ENCODE data around the gene TMEM184A.

Gene TMEM184A

DNA sequence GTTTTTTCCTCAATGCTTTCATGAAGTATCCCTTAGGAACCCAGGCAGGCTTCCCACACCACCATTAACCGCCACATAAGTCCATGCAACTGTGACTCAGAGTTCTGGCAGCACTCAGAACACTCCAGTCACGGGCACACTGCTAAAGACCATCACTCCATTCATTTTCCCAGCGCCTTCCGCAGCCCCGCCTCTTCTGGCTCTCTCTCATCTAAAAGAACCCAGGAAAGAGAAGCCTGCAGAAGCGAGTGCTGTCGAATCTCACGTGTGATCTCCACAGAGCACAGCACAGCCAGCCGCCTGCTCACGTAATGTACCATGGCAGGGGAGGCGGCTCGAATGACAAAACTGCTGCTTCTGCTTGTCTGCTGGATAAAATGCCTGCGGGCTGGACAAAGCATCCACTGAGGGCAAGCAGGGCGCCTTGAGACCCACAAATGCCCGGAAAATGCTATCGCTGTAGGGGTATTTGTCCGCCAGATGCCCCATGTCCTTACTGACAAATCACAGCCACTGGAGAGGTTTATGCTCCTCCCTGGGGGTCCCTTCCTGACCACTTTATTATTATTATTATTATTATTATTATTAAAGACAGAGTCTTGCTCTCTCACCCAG lies 12.0 kb upstream of the TMEM184A start:
- WGBS, 2 experiments: 70 to 77% methylated on average over 17 of the region's 17 CpGs
- H3K4me3 ChIP-seq (ENCODE audit: insufficient read depth, low read depth, low read length): no peak overlapping the region

DNA sequence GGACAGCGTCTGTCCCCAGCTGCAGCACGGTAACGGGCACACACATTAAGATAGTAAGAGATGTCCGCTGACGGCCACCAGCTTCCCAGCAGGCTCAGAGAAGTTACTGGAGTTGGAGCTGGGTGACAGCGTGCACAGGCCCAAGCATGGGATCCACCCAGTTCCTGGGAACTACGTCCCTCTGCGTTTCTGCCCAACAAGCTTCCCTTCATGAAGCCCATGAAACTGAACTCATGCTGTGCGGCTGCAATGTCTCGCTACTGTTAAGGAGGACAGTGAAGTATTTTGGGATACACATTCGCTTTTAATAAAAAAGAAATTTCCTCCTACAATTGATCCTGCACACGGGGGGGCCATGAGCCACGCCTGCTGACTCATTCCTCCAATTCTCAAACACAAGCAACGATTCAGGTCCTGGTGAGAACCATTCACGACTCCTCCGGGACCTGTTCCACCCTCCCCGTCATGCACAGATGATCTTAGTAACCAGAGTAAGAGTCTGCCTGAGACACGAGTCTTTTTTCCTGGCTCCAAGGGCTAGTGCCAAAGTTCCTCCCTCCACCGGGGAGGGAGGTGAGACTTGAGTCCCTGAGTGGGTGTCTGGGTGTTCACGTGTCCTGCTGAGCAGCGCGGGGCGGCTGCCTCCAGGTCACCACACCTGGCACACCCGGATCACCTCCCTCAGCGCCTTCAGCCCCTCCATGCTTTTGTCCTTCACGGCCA lies 11.2 kb upstream of the TMEM184A start:
- no peak overlapping the region for H3K27ac ChIP-seq (ENCODE audit: insufficient read depth, low read depth, low read length, poor library complexity, severe bottlenecking)
- peaks cover 3% of the 10 kb centered on the region for H3K4me1 ChIP-seq (ENCODE audit: control insufficient read depth, insufficient read depth, low read length)
- no peaks in the 10 kb centered on the region for H3K27me3 ChIP-seq (ENCODE audit: control insufficient read depth, insufficient read depth, low read length, poor library complexity, severe bottlenecking)
- H3K9me3 ChIP-seq (ENCODE audit: control insufficient read depth, low read length): no peaks in the 10 kb centered on the region
- no peaks in the 10 kb centered on the region for H3K36me3 ChIP-seq (ENCODE audit: control insufficient read depth, insufficient read depth, low read length)
- no peak overlapping the region for H3K4me3 ChIP-seq (ENCODE audit: insufficient read depth, low read depth, low read length)
- WGBS, 2 experiments: 58 to 59% methylated on average over 26 of the region's 26 CpGs

More for the DNA sequence above, 12.0 kb upstream of the TMEM184A start:
- Histone ChIP-seq H3K4me1 (ENCODE audit: control insufficient read depth, insufficient read depth, low read length) (peaks cover 3% of the 10 kb centered on the region), H3K27ac (ENCODE audit: insufficient read depth, low read depth, low read length, poor library complexity, severe bottlenecking) (no peak overlapping the region), H3K9me3 (ENCODE audit: control insufficient read depth, low read length) (no peaks in the 10 kb centered on the region), H3K36me3 (ENCODE audit: control insufficient read depth, insufficient read depth, low read length) (no peaks in the 10 kb centered on the region), H3K27me3 (ENCODE audit: control insufficient read depth, insufficient read depth, low read length, poor library complexity, severe bottlenecking) (no peaks in the 10 kb centered on the region)

DNA sequence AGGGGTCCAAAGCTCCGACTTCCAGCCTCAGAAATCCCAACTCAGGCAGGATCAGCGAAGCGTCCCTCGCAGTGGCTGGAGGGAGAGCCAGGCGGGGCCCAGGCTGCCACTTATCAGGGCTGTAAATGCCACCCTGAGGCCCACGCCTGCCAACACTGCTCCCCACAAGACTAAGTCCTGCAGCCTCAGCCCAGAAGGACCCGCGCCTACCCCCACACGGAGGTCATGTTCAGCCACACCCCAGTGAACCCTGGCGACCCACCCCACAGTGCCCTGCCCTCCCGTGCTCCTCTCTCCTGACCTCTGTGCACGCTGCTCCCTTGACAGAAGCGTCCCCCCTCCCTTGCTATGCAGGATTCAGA lies 10.7 kb upstream of the TMEM184A start:
- no peak overlapping the region for H3K4me3 ChIP-seq (ENCODE audit: insufficient read depth, low read depth, low read length)
- H3K27me3 ChIP-seq (ENCODE audit: control insufficient read depth, insufficient read depth, low read length, poor library complexity, severe bottlenecking): no peaks in the 10 kb centered on the region
- no peaks in the 10 kb centered on the region for H3K9me3 ChIP-seq (ENCODE audit: control insufficient read depth, low read length)
- WGBS, 2 experiments: 61 to 64% methylated on average over 13 of the region's 13 CpGs
- H3K27ac ChIP-seq (ENCODE audit: insufficient read depth, low read depth, low read length, poor library complexity, severe bottlenecking): no peak overlapping the region
- no peaks in the 10 kb centered on the region for H3K36me3 ChIP-seq (ENCODE audit: control insufficient read depth, insufficient read depth, low read length)
- H3K4me1 ChIP-seq (ENCODE audit: control insufficient read depth, insufficient read depth, low read length): peaks cover 3% of the 10 kb centered on the region

DNA sequence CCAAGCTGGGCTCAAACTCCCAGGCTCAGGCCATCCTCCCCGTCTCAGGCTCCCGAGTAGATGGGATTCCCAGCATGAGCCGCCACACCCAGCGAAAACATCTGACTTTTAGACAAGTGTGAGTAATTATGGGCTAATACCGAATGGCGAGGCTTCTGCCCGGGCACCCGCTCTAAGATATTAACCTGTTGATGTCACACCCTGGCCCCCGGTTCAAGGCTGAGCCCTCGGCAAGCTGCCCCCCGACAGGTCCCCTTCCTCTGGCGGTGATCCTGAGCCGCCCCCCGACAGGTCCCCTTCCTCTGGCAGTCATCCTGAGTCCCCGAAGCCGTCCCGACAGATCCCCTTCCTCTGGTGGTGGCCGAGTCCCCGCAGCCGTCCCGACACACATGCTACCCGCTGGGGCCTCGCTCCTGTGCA lies 8.6 kb upstream of the TMEM184A start:
- Histone ChIP-seq H3K27me3 (ENCODE audit: control insufficient read depth, insufficient read depth, low read length, poor library complexity, severe bottlenecking) (no peaks in the 10 kb centered on the region), H3K4me1 (ENCODE audit: control insufficient read depth, insufficient read depth, low read length) (peaks cover 3% of the 10 kb centered on the region)
- 87 to 88% methylated on average over 23 of the region's 23 CpGs for WGBS, 2 experiments

DNA sequence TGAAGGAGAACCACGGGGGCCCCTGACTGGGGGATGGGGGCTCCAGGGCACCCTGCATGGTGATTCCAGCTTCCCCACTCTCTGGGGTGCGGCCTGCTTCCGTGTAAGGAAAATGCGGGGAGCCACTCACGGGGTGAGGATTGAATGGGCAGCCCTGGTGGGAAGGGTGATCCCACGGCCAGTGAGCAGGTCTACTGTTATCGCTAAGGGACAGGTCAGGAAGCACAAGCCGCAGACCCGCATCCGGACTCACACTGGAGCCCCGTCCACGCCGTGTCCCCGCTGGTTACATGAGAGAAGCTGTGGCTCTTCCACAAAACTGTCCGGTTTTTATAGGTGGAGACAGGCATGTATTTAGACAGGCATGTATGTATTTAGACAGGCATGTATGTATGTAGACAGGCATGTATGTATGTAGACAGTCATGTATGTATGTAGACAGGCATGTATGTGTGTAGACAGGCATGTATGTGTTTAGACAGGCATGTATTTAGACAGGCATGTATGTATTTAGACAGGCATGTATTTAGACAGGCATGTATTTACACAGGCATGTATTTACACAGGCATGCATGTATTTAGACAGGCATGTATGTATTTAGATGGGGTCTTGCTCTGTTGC lies 8.1 kb upstream of the TMEM184A start:
- H3K27me3 ChIP-seq (ENCODE audit: control insufficient read depth, insufficient read depth, low read length, poor library complexity, severe bottlenecking): no peaks in the 10 kb centered on the region
- WGBS, 2 experiments: 94 to 97% methylated on average over 15 of the region's 15 CpGs

More for the DNA sequence above, 8.6 kb upstream of the TMEM184A start:
- Histone ChIP-seq H3K27ac (ENCODE audit: insufficient read depth, low read depth, low read length, poor library complexity, severe bottlenecking) (no peak overlapping the region), H3K4me3 (ENCODE audit: insufficient read depth, low read depth, low read length) (no peak overlapping the region), H3K36me3 (ENCODE audit: control insufficient read depth, insufficient read depth, low read length) (no peaks in the 10 kb centered on the region), H3K9me3 (ENCODE audit: control insufficient read depth, low read length) (no peaks in the 10 kb centered on the region)

DNA sequence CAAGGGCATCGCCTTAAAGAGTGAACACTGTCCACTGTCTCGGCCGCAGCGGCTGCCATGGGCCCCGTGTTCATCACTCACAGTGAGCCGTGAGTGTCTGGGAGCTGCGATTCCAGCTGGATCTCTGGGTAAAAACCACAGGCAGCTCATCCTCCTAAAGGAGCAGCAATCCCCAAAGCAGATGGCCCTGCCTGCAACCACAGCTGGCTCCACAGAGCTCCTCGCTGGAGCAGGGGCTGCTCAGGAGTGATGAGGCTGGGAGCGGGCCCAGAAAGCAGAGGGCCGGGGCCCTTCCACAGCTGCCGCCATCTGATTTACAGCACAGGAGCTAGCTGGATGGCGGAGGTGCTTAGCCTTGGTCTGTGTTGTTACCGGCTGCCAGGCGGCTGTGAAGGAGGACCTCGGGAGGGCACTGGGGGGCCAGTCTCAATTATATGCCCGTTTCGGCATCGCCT lies 6.6 kb upstream of the TMEM184A start:
- H3K4me3 ChIP-seq (ENCODE audit: insufficient read depth, low read depth, low read length): no peak overlapping the region
- H3K36me3 ChIP-seq (ENCODE audit: control insufficient read depth, insufficient read depth, low read length): no peaks in the 10 kb centered on the region
- no peaks in the 10 kb centered on the region for H3K27me3 ChIP-seq (ENCODE audit: control insufficient read depth, insufficient read depth, low read length, poor library complexity, severe bottlenecking)
- H3K4me1 ChIP-seq (ENCODE audit: control insufficient read depth, insufficient read depth, low read length): no peaks in the 10 kb centered on the region
- H3K27ac ChIP-seq (ENCODE audit: insufficient read depth, low read depth, low read length, poor library complexity, severe bottlenecking): no peak overlapping the region
- no peaks in the 10 kb centered on the region for H3K9me3 ChIP-seq (ENCODE audit: control insufficient read depth, low read length)
- 88% methylated on average over 18 of the region's 18 CpGs for WGBS, 2 experiments

More for the DNA sequence above, 8.1 kb upstream of the TMEM184A start:
- Histone ChIP-seq H3K4me1 (ENCODE audit: control insufficient read depth, insufficient read depth, low read length) (peaks cover 3% of the 10 kb centered on the region), H3K27ac (ENCODE audit: insufficient read depth, low read depth, low read length, poor library complexity, severe bottlenecking) (no peak overlapping the region), H3K9me3 (ENCODE audit: control insufficient read depth, low read length) (no peaks in the 10 kb centered on the region), H3K4me3 (ENCODE audit: insufficient read depth, low read depth, low read length) (no peak overlapping the region), H3K36me3 (ENCODE audit: control insufficient read depth, insufficient read depth, low read length) (no peaks in the 10 kb centered on the region)

DNA sequence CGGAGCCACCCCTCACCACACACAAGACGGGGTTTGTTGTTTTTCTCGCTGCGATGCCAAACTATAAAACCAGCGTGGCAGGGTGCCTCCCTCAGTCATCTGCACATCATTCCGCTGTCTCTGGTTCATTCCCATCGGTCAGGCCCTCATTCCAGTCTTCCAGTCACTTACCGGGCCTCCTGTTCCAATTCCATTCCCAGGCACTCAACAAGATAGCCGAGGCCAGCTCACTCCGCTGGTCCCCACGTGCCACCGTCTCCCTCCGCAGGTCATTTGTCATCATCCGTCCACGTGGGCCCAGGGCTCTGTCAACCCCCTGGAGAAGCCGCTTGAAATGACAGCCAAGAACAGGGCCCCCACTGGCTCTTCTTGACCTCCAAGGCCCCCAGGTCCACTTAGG lies 6.1 kb upstream of the TMEM184A start:
- H3K4me1 ChIP-seq (ENCODE audit: control insufficient read depth, insufficient read depth, low read length): no peaks in the 10 kb centered on the region
- H3K4me3 ChIP-seq (ENCODE audit: insufficient read depth, low read depth, low read length): no peak overlapping the region
- no peaks in the 10 kb centered on the region for H3K27me3 ChIP-seq (ENCODE audit: control insufficient read depth, insufficient read depth, low read length, poor library complexity, severe bottlenecking)
- no peaks in the 10 kb centered on the region for H3K36me3 ChIP-seq (ENCODE audit: control insufficient read depth, insufficient read depth, low read length)
- H3K27ac ChIP-seq (ENCODE audit: insufficient read depth, low read depth, low read length, poor library complexity, severe bottlenecking): no peak overlapping the region
- 83% methylated on average over 16 of the region's 16 CpGs for WGBS, 2 experiments
- H3K9me3 ChIP-seq (ENCODE audit: control insufficient read depth, low read length): no peaks in the 10 kb centered on the region

DNA sequence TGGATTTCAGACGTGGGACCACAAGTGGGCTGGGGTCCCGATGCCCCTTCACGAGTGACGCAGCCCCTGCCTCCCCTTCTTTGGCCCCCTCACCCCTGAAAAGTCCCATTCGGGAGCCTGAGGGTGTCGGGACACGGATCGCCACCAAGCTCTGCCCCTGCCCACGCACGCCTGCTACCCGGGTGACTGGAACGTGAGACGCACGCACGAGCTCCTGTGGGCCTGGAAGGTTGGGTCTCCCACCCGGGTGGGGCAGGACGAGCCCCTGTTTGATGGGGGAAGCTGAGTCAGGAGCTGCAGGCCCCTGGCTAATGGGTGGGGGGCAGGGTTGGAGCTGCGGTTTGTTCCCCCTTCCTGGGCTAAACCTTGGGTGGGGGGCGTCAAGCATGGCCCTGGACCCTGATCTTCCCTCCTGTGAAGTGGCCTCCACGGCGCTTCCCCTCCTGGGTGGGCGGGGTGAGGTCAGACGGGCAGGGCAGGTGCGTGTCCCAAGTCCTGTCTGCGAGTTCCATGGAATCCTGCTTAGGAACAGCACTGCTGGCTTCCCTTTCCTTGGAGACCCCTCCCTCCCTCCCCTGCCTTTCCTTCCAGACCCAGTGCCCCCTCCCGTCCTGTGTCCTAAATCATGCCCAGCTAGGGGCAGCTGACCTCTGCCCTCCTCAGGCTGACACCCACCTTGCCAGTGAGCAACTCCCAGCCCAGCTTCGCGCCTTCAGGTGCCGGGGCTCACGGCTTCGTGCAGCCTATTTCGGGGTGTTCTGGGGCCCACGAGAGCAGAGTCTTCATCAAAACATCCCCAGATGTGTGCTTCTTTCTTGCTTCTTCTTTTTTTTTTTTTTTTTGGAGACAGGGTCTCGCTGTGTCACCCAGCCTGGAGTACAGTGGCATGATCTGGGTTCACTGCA lies 5.3 kb upstream of the TMEM184A start:
- Histone ChIP-seq H3K27me3 (ENCODE audit: control insufficient read depth, insufficient read depth, low read length, poor library complexity, severe bottlenecking) (no peaks in the 10 kb centered on the region), H3K9me3 (ENCODE audit: control insufficient read depth, low read length) (no peaks in the 10 kb centered on the region), H3K36me3 (ENCODE audit: control insufficient read depth, insufficient read depth, low read length) (no peaks in the 10 kb centered on the region), H3K4me3 (ENCODE audit: insufficient read depth, low read depth, low read length) (no peak overlapping the region), H3K27ac (ENCODE audit: insufficient read depth, low read depth, low read length, poor library complexity, severe bottlenecking) (no peak overlapping the region), H3K4me1 (ENCODE audit: control insufficient read depth, insufficient read depth, low read length) (no peaks in the 10 kb centered on the region)
- WGBS, 2 experiments: 92% methylated on average over 34 of the region's 34 CpGs

DNA sequence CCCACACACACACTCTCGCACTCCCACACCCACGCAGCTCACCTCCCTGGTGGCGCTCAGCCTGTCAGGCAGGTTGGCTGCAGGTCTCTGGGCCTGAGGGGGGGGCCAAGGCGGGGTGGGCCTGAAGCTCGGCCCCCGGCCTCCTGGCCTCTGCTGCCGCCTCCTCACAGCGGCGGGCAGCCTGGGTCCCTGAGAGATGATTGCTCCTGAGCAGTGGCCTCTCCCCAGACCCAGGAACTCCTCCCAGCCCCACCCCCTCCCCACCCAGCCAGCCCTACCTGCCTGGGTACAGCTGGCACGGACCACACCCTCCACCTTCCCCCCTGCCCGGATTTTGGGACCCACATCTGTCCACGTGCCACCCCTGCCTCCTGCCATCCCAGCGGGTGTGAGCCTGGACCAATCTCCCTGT lies 4.6 kb upstream of the TMEM184A start:
- Histone ChIP-seq H3K9me3 (ENCODE audit: control insufficient read depth, low read length) (no peaks in the 10 kb centered on the region), H3K27ac (ENCODE audit: insufficient read depth, low read depth, low read length, poor library complexity, severe bottlenecking) (no peak overlapping the region), H3K36me3 (ENCODE audit: control insufficient read depth, insufficient read depth, low read length) (no peaks in the 10 kb centered on the region), H3K4me1 (ENCODE audit: control insufficient read depth, insufficient read depth, low read length) (peaks cover 5% of the 10 kb centered on the region), H3K4me3 (ENCODE audit: insufficient read depth, low read depth, low read length) (no peak overlapping the region), H3K27me3 (ENCODE audit: control insufficient read depth, insufficient read depth, low read length, poor library complexity, severe bottlenecking) (no peaks in the 10 kb centered on the region)
- WGBS, 2 experiments: 85 to 90% methylated on average over 12 to 13 of the region's 13 CpGs
